HG03064 (cell line): ENCODE data around the gene CNN2.

Source experiments
- ATAC-seq: cut with Tn5 transposase; IDR thresholded peaks from one replicate; pipeline ENCODE4 v1.9.1; 2021; ENCODE audit warnings: low read depth; ENCODE audit not compliant: unreplicated experiment

CNN2 gene

GRCh38 chr19:1026783-1027649, 608 bp downstream of the CNN2 start:
- no peak for ATAC-seq

- no peak for ATAC-seq
Observed at GRCh38 chr19:1027650-1028061, 1.2 kb downstream of the CNN2 start.

- no peak for ATAC-seq
Observed at GRCh38 chr19:1028062-1028926, 1.9 kb downstream of the CNN2 start.

GRCh38 chr19:1032264-1032867, 6.0 kb downstream of the CNN2 start:
- no peak for ATAC-seq

- ATAC-seq: no peak
Observed at GRCh38 chr19:1035998-1036621, 9.7 kb downstream of the CNN2 start.

- no peak for ATAC-seq
Observed at GRCh38 chr19:1037621-1038064, 11.2 kb downstream of the CNN2 start.

- no peak for ATAC-seq
Observed at GRCh38 chr19:1038978-1039645, 12.7 kb downstream of the CNN2 start.

- ATAC-seq: peak; percentile 46
Observed at GRCh38 chr19:1039646-1040475, 13.5 kb downstream of the CNN2 start, which contains the start of gene ABCA7. Gene ABCA7, plus strand, starts transcription at chr19:1040107. Its CDS starts 1,255 bp downstream, at chr19:1041362.

GRCh38 chr19:1040476-1041271, 14.3 kb downstream of the CNN2 start:
- ATAC-seq: no peak

GRCh38 chr19:1041272-1041834, 14.9 kb downstream of the CNN2 start:
- ATAC-seq: no peak

- no peak for ATAC-seq
Observed at GRCh38 chr19:1041835-1042685, 15.7 kb downstream of the CNN2 start.

- no peak for ATAC-seq
Observed at GRCh38 chr19:1042689-1043511, 16.5 kb downstream of the CNN2 start.

- no peak for ATAC-seq
Observed at GRCh38 chr19:1045247-1045603, 18.8 kb downstream of the CNN2 start.

GRCh38 chr19:1046117-1046626, 19.8 kb downstream of the CNN2 start:
- no peak for ATAC-seq

- ATAC-seq: no peak
Observed at GRCh38 chr19:1046836-1047695, 20.7 kb downstream of the CNN2 start.
